Liver (tissue), 9 donors: ENCODE data around the gene UBASH3B. TPM values are rescaled to one million over a fixed set of nuclear protein-coding genes. Genes with fewer than 3 reads are reported as not detected.

ENCODE experiments used
- DNase-seq: peaks from one replicate; pipeline ENCODE4 v3.0.0-alpha.2; 2017; ENCODE audit warnings: low spot score
- H3K27ac ChIP-seq, 2 donors: one replicate each; pipeline ENCODE4 v1.7.0; 2013; ENCODE audit warnings: inconsistent platforms in 2 of 2, low read length in 2 of 2, control low read depth in 1 of 2, low read depth in 1 of 2, mild to moderate bottlenecking in 1 of 2
- H3K27me3 ChIP-seq, 4 donors: one replicate each; pipeline versions ENCODE4 v1.6.1 to v1.7.0; 2013; ENCODE audit warnings: low read length in 3 of 4, inconsistent platforms in 1 of 4, mild to moderate bottlenecking in 1 of 4, moderate library complexity in 1 of 4; ENCODE audit not compliant: control insufficient read depth in 4 of 4, insufficient read depth in 4 of 4
- H3K36me3 ChIP-seq, 4 donors: one replicate each; pipeline versions ENCODE4 v1.6.1 to v1.7.0; 2013; ENCODE audit warnings: low read length in 3 of 4, mild to moderate bottlenecking in 3 of 4, low read depth in 1 of 4, moderate library complexity in 1 of 4; ENCODE audit not compliant: control insufficient read depth in 4 of 4, insufficient read depth in 3 of 4
- H3K4me1 ChIP-seq, 4 donors: one replicate each; pipeline versions ENCODE4 v1.6.1 to v1.7.0; 2013; ENCODE audit warnings: low read length in 3 of 4, mild to moderate bottlenecking in 3 of 4, moderate library complexity in 1 of 4; ENCODE audit not compliant: control insufficient read depth in 4 of 4, insufficient read depth in 4 of 4
- H3K4me3 ChIP-seq, 3 donors: one replicate each; pipeline versions ENCODE4 v1.6.1 to v1.7.0; 2013; ENCODE audit warnings: low read length in 3 of 3, control low read depth in 1 of 3, low read depth in 1 of 3, mild to moderate bottlenecking in 1 of 3
- H3K9ac ChIP-seq, 2 donors: one replicate each; pipeline ENCODE4 v1.7.0; 2013; ENCODE audit warnings: low read length in 2 of 2, mild to moderate bottlenecking in 2 of 2, moderate library complexity in 2 of 2, control low read depth in 1 of 2, low read depth in 1 of 2
- H3K9me3 ChIP-seq, 4 donors: one replicate each; pipeline versions ENCODE4 v1.6.1 to v1.7.0; 2013; ENCODE audit warnings: low read length in 3 of 4; ENCODE audit not compliant: control insufficient read depth in 4 of 4
- CTCF ChIP-seq: fragments of 150-350 bp; IDR thresholded peaks from 2 replicates; pipeline ENCODE4 v1.5.1; 2017; ENCODE audit warnings: improper control_type of control experiment, low read depth, low read length; ENCODE audit not compliant: missing input control
- EGR1 ChIP-seq, 2 donors: IDR thresholded peaks; 2 replicates each; pipeline ENCODE4 v1.6.1; 2016 to 2018; ENCODE audit warnings: antibody characterized with exemption in 2 of 2, low read depth in 2 of 2
- FOXA2 ChIP-seq: IDR thresholded peaks from 2 replicates; pipeline ENCODE4 v1.6.1; 2016; ENCODE audit warnings: antibody characterized with exemption
- GABPA ChIP-seq, 2 donors: IDR thresholded peaks in 1 of 2; conservative IDR thresholded peaks in 1 of 2; 2 replicates each; pipeline ENCODE4 v1.6.1; 2016; ENCODE audit warnings: antibody characterized with exemption in 2 of 2, mild to moderate bottlenecking in 1 of 2, moderate library complexity in 1 of 2
- HNF4A ChIP-seq, 2 donors: conservative IDR thresholded peaks; 2 replicates each; pipeline ENCODE4 v1.6.1; 2016; ENCODE audit warnings: antibody characterized with exemption in 2 of 2, mild to moderate bottlenecking in 2 of 2
- HNF4G ChIP-seq: IDR thresholded peaks from 2 replicates; pipeline ENCODE4 v1.6.1; 2016; ENCODE audit warnings: antibody characterized with exemption
- MAX ChIP-seq: IDR thresholded peaks from 2 replicates; pipeline ENCODE4 v1.6.1; 2016; ENCODE audit warnings: antibody characterized with exemption
- NR2F2 ChIP-seq: IDR thresholded peaks from 2 replicates; pipeline ENCODE4 v1.6.1; 2016; ENCODE audit warnings: antibody characterized with exemption
- REST ChIP-seq: IDR thresholded peaks from 2 replicates; pipeline ENCODE4 v1.6.1; 2016; ENCODE audit warnings: antibody characterized with exemption, mild to moderate bottlenecking
- RXRA ChIP-seq, 2 donors: IDR thresholded peaks; 2 replicates each; pipeline ENCODE4 v1.6.1; 2017 to 2018; ENCODE audit warnings: antibody characterized with exemption in 2 of 2, mild to moderate bottlenecking in 1 of 2
- SP1 ChIP-seq: IDR thresholded peaks from 2 replicates; pipeline ENCODE4 v1.6.1; 2018; ENCODE audit warnings: antibody characterized with exemption, mild to moderate bottlenecking
- WGBS: extraction: QIAGEN DNeasy Blood & Tissue Kit; methylation state at CpG from one replicate; pipeline ENCODE4 v1.1.7; 2013; 5-methylcytosine and 5-hydroxymethylcytosine counted together
- polyA plus RNA-seq, 2 donors: library from polyadenylated mRNA; stranded (reverse) in 1 of 2; unstranded in 1 of 2; fragments of 200-250 nt in 1 of 2; fragments of >200 nt in 1 of 2; fragmentation: Nextera tagmentation in 1 of 2; extraction: Ambion mirVana in 1 of 2; gene quantifications; one replicate each; pipeline versions ENCODE4 v1.2.1 to v1.2.3, GENCODE V29; 2013 to 2015
- total RNA-seq, 2 donors: library from RNA; depleted of rRNA; stranded (reverse); fragments of >200 nt; gene quantifications; one replicate each; pipeline ENCODE4 v1.2.3, GENCODE V29; 2014
- donor health status: healthy.
- donor health status: healthy.
- donor health status: healthy.
- donor health status: healthy.
- donor health status: healthy.

Gene UBASH3B
- total and polyA plus RNA-seq, 4 donors: 0.48 to 5.5 (median 2.5) TPM

GRCh38 chr11:122814401-122814800 lies 158.9 kb downstream of the UBASH3B start:
- no peak overlapping the region for H3K9ac ChIP-seq
- H3K36me3 ChIP-seq: no peaks in the 10 kb centered on the region
- H3K9me3 ChIP-seq: no peaks in the 10 kb centered on the region
- 87% methylated on average over 1 of the region's 1 CpG for WGBS
- DNase-seq: no peak
- no peak overlapping the region for H3K4me3 ChIP-seq
- H3K4me1 ChIP-seq: no peaks in the 10 kb centered on the region
- H3K27me3 ChIP-seq: peaks cover 0 to 6% (median 0%) of the 10 kb centered on the region in 4 donors
- H3K27ac ChIP-seq: no peak overlapping the region
- no peak for TF ChIP-seq MAX
- no peak for TF ChIP-seq NR2F2
- no peak for TF ChIP-seq SP1

GRCh38 chr11:122815900-122816299 lies 160.4 kb downstream of the UBASH3B start:
- WGBS: 74% methylated on average over 5 of the region's 5 CpGs
- no peak overlapping the region for H3K9ac ChIP-seq
- peaks cover 0 to 6% (median 0%) of the 10 kb centered on the region in 4 donors for H3K27me3 ChIP-seq
- H3K4me3 ChIP-seq: no peak overlapping the region
- no peaks in the 10 kb centered on the region for H3K9me3 ChIP-seq
- no peak overlapping the region for H3K27ac ChIP-seq
- H3K4me1 ChIP-seq: no peaks in the 10 kb centered on the region
- TF ChIP-seq RXRA (IDR thresholded peaks at IDR 0.05): no peak
- TF ChIP-seq NR2F2: no peak
- no peak for TF ChIP-seq GABPA (IDR thresholded peaks at IDR 0.05 in 1 of 2, conservative IDR thresholded peaks at IDR 0.05 in 1 of 2)
- H3K36me3 ChIP-seq: no peaks in the 10 kb centered on the region
- no peak for DNase-seq

- TF ChIP-seq SP1 (peak; percentile 31), HNF4G (no peak), CTCF (no peak), FOXA2 (no peak), EGR1 (IDR thresholded peaks at IDR 0.05; ENCODE audit: low read depth in 2 of 2) (no peak), RXRA (IDR thresholded peaks at IDR 0.05) (no peak), REST (no peak), HNF4A (conservative IDR thresholded peaks at IDR 0.05) (no peak)
- Histone ChIP-seq H3K4me1 (no peaks in the 10 kb centered on the region), H3K4me3 (no peak overlapping the region), H3K9me3 (no peaks in the 10 kb centered on the region), H3K36me3 (no peaks in the 10 kb centered on the region), H3K27ac (no peak overlapping the region), H3K27me3 (peaks cover 0 to 6% (median 0%) of the 10 kb centered on the region in 4 donors), H3K9ac (no peak overlapping the region)
- DNase-seq: no peak
- WGBS: 59% methylated on average over 8 of the region's 8 CpGs
These were observed 161.4 kb downstream of the UBASH3B start for GRCh38 chr11:122816761-122817520.
